HepG2 (cell line): ENCODE data around the gene FMNL2. TPM values are rescaled to one million over a fixed set of nuclear protein-coding genes. Genes with fewer than 3 reads are reported as not detected.
A peak's percentile ranks its signal among the peaks of the same experiment; 100 is the strongest.

ENCODE experiments used
- ATAC-seq: fragments of 200-7000 bp; cut with Tn5 transposase; 3 replicates; pipeline ENCODE4 v1.9.1; 2020; ENCODE audit warnings: mild to moderate bottlenecking, moderate library complexity
- BruUV-seq: library from RNA; stranded (reverse); fragments of 400-500 nt; replicated peaks from 2 replicates; lab custom pipeline; 2021; lab: Mats Ljungman, UMichigan
- CTCF ChIA-PET: fragments of 300-600 bp; formaldehyde crosslinking; extraction: SDS; loops from one replicate; lab custom pipeline; 2021; ENCODE audit warnings: low total read pairs, inconsistent platforms, low intra/inter-chr PET ratio; lab: Yijun Ruan, JAX
- POLR2A ChIA-PET: fragments of 350-600 bp; sonication (Branson Sonifier 250); formaldehyde crosslinking; loops from one replicate; lab custom pipeline; 2020; ENCODE audit warnings: antibody characterized with exemption, inconsistent platforms; lab: Yijun Ruan, JAX
- DNase-seq: peaks from one replicate; pipeline ENCODE4 v3.0.0-alpha.2; 2015; ENCODE audit warnings: low spot score
- FAIRE-seq: peaks from 3 replicates; lab custom pipeline; 2011; peaks lifted over from hg19 to GRCh38; lab: Jason Lieb, UNC
- H2AFZ ChIP-seq: one replicate; pipeline ENCODE4 v1.6.1; 2011; ENCODE audit warnings: low read length, inconsistent platforms
- H3K27ac ChIP-seq: fragments of 300-600 bp; 3 replicates; pipeline ENCODE4 v1.8.0; 2011; ENCODE audit warnings: mixed run types, mild to moderate bottlenecking, mixed read lengths, low read length, inconsistent platforms; ENCODE audit not compliant: insufficient read depth; ENCODE audit errors: extremely low read length
- H3K27me3 ChIP-seq, 2 experiments: fragments of 200-600 bp in 1 of 2; 2 replicates in 1 of 2; 3 replicates in 1 of 2; pipeline versions ENCODE4 v1.6.0 to v1.8.0; 2011; ENCODE audit warnings: low read length in 2 of 2, mild to moderate bottlenecking in 2 of 2, moderate library complexity in 2 of 2, inconsistent platforms in 1 of 2; ENCODE audit not compliant: insufficient read depth in 2 of 2, control insufficient read depth in 1 of 2
- H3K36me3 ChIP-seq, 2 experiments: fragments of 200-600 bp in 1 of 2; replicated peaks in 1 of 2; 2 replicates in 1 of 2; 3 replicates in 1 of 2; pipeline versions ENCODE4 v1.5.1 to v1.8.0; 2011; ENCODE audit warnings: low read length in 2 of 2, inconsistent platforms in 1 of 2; ENCODE audit not compliant: insufficient read depth in 2 of 2, control insufficient read depth in 1 of 2
- H3K4me1 ChIP-seq: 2 replicates; pipeline ENCODE4 v1.5.1; 2012; ENCODE audit warnings: low read length, inconsistent platforms; ENCODE audit not compliant: insufficient read depth
- H3K4me2 ChIP-seq: 2 replicates; pipeline ENCODE4 v1.6.0; 2011; ENCODE audit warnings: low read depth, low read length, inconsistent platforms
- H3K4me3 ChIP-seq, 3 experiments: fragments of 200-600 bp in 1 of 3; sonication (generic), shearing (Covaris generic) in 1 of 3; replicated peaks in 1 of 3; 2 replicates each; pipeline ENCODE4 v1.5.1; 2011 to 2016; ENCODE audit warnings: low read length in 3 of 3, inconsistent platforms in 2 of 3, low read depth in 2 of 3, mild to moderate bottlenecking in 2 of 3, control low read depth in 1 of 3, mixed read lengths in 1 of 3; ENCODE audit not compliant: insufficient read depth in 1 of 3
- H3K79me2 ChIP-seq: one replicate; pipeline ENCODE4 v1.6.1; 2011; ENCODE audit warnings: low read length, inconsistent platforms; ENCODE audit not compliant: insufficient read depth
- H3K9ac ChIP-seq: 2 replicates; pipeline ENCODE4 v1.6.0; 2011; ENCODE audit warnings: mild to moderate bottlenecking, low read depth, low read length, inconsistent platforms; ENCODE audit not compliant: insufficient read depth
- H3K9me3 ChIP-seq: 2 replicates; pipeline ENCODE4 v1.5.1; 2012; ENCODE audit warnings: mild to moderate bottlenecking, low read length
- H4K20me1 ChIP-seq: 2 replicates; pipeline ENCODE4 v1.6.0; 2011; ENCODE audit warnings: inconsistent platforms, mild to moderate bottlenecking, low read length, moderate library complexity; ENCODE audit not compliant: insufficient read depth
- BRCA1 ChIP-seq: sonication (generic); formaldehyde crosslinking; IDR thresholded peaks from 2 replicates; pipeline ENCODE4 v1.4.0; 2020; ENCODE audit warnings: missing genetic modification reagents
- CBFB ChIP-seq: sonication (generic); formaldehyde crosslinking; IDR thresholded peaks from 2 replicates; pipeline ENCODE4 v1.4.0; 2020; ENCODE audit warnings: missing genetic modification reagents
- HOXA9 ChIP-seq: sonication (generic); formaldehyde crosslinking; IDR thresholded peaks from 2 replicates; pipeline ENCODE4 v1.8.1; 2022; ENCODE audit warnings: missing genetic modification reagents, mild to moderate bottlenecking, moderate library complexity, borderline replicate concordance
- MAFF ChIP-seq: IDR thresholded peaks from 2 replicates; pipeline ENCODE4 v1.6.1; 2011; ENCODE audit warnings: low read depth, low read length, improper control_type of control experiment
- NR0B2 ChIP-seq: sonication (generic); formaldehyde crosslinking; IDR thresholded peaks from 2 replicates; pipeline ENCODE4 v1.4.0; 2020; ENCODE audit warnings: mild to moderate bottlenecking, missing genetic modification reagents
- PHF21A ChIP-seq: sonication (generic); formaldehyde crosslinking; IDR thresholded peaks from 2 replicates; pipeline ENCODE4 v1.5.0; 2020; ENCODE audit warnings: mild to moderate bottlenecking, missing genetic modification reagents
- RFX5 ChIP-seq: IDR thresholded peaks from 2 replicates; pipeline ENCODE4 v1.6.1; 2011; ENCODE audit warnings: low read depth, low read length, improper control_type of control experiment
- SNAPC4 ChIP-seq: sonication (generic); formaldehyde crosslinking; IDR thresholded peaks from 2 replicates; pipeline ENCODE4 v1.4.0; 2020; ENCODE audit warnings: mild to moderate bottlenecking, missing genetic modification reagents
- ZFP1 ChIP-seq: IDR thresholded peaks from 2 replicates; pipeline ENCODE4 v1.6.1; 2016
- ZGPAT ChIP-seq: IDR thresholded peaks from 2 replicates; pipeline ENCODE4 v1.6.1; 2016; ENCODE audit warnings: mild to moderate bottlenecking
- ZNF234 ChIP-seq: sonication (generic); formaldehyde crosslinking; conservative IDR thresholded peaks from 2 replicates; pipeline ENCODE4 v1.5.1; 2020; ENCODE audit warnings: mild to moderate bottlenecking, missing genetic modification reagents
- ZNF331 ChIP-seq: sonication (generic); formaldehyde crosslinking; IDR thresholded peaks from 2 replicates; pipeline ENCODE4 v1.4.0; 2020; ENCODE audit warnings: missing genetic modification reagents
- ZNF678 ChIP-seq: sonication (generic); formaldehyde crosslinking; IDR thresholded peaks from 2 replicates; pipeline ENCODE4 v1.4.0; 2020; ENCODE audit warnings: mild to moderate bottlenecking, missing genetic modification reagents
- ZNF770 ChIP-seq: sonication (generic); formaldehyde crosslinking; IDR thresholded peaks from 2 replicates; pipeline ENCODE4 v1.5.0; 2020; ENCODE audit warnings: mild to moderate bottlenecking, missing genetic modification reagents
- ZSCAN9 ChIP-seq: IDR thresholded peaks from 2 replicates; pipeline ENCODE4 v1.6.1; 2016; ENCODE audit warnings: borderline replicate concordance
- in situ Hi-C: cut with HindIII; loops from 2 replicates; pipeline ENCODE4 v1.10.0; 2017; ENCODE audit warnings: low pct_unique_long_range_greater_than_20kb; ENCODE audit not compliant: extremely low pct_ligation_motif_present
- intact Hi-C: fragments of 100-400 bp; cut with micrococcal nuclease; formaldehyde crosslinking; loops from one replicate; pipeline ENCODE4 v1.10.0; 2022; ENCODE audit not compliant: unreplicated experiment
- polyA plus RNA-seq, 8 experiments: library from polyadenylated mRNA; depleted of rRNA in 3 of 8; stranded (reverse) in 7 of 8; unstranded in 1 of 8; fragments of >200 nt; fragmentation: Illumina TruSeq in 4 of 8; extraction: Trizol in 4 of 8; gene quantifications; 2 replicates each; pipeline versions ENCODE4 v1.2.1 to v1.2.3, GENCODE V29; 2011 to 2016; ENCODE audit warnings: low read depth in 4 of 8, missing spikeins in 1 of 8, mixed read lengths in 1 of 8; ENCODE audit not compliant: insufficient read depth in 1 of 8
- total RNA-seq, 5 experiments: library from RNA; depleted of rRNA; stranded (reverse); fragments of >200 nt; fragmentation: Illumina TruSeq; extraction: Trizol; gene quantifications; 2 replicates each; pipeline ENCODE4 v1.2.3, GENCODE V29; 2016; ENCODE audit warnings: low read depth in 1 of 5

FMNL2 gene
- total and polyA plus RNA-seq, 2 of the 13 experiments (the other 11 are each of a cell fraction or from before 2014, with no cell fraction given), result 66.5 to 67.7 TPM

- no peak for TF ChIP-seq SNAPC4
- TF ChIP-seq ZNF331 (CRISPR knock-in tag), result peak; percentile 87; the same call in 1 of the 2 replicates
- no peak for TF ChIP-seq ZNF678 (CRISPR knock-in tag)
- peak; percentile 43; the same call in 1 of the 2 replicates for TF ChIP-seq BRCA1
- peak; percentile 81; the same call in 1 of the 2 replicates for TF ChIP-seq CBFB (CRISPR knock-in tag)
- TF ChIP-seq PHF21A (CRISPR knock-in tag), result peak; percentile 66; the same call in 1 of the 2 replicates
- TF ChIP-seq, all 625 proteins: peak for 335
Measured at GRCh38 chr2:152335016-152335725, at the start of gene FMNL2 (continued).

- H3K4me3 ChIP-seq, result no peak overlapping the region
- FAIRE-seq (no peak), ATAC-seq (no peak), DNase-seq (no peak)
- no TSS peak for BruUV-seq
- H3K9ac ChIP-seq, result no peak overlapping the region
- H3K4me1 ChIP-seq, result no peaks in the 10 kb centered on the region
- no peaks in the 10 kb centered on the region for H3K36me3 ChIP-seq
- no peaks in the 10 kb centered on the region for H3K79me2 ChIP-seq
- no peak overlapping the region for H3K27ac ChIP-seq
- H3K4me2 ChIP-seq, result no peak overlapping the region
- in situ Hi-C loops (no loop called here), intact Hi-C loops (no loop called here)
- H2AFZ ChIP-seq, result no peak overlapping the region
- no peaks in the 10 kb centered on the region for H3K9me3 ChIP-seq
- CTCF ChIA-PET, result no interaction called here
- POLR2A ChIA-PET, result no interaction called here
- peaks cover 0 to 10% of the 10 kb centered on the region in 2 experiments; a peak in 2 of 5 replicates for H3K27me3 ChIP-seq
- H4K20me1 ChIP-seq, result no peaks in the 10 kb centered on the region
- TF ChIP-seq ZFP1 (no peak), RFX5 (no peak), MAFF (no peak), ZGPAT (CRISPR knock-in tag) (no peak), ZNF234 (no peak), ZNF770 (no peak), ZSCAN9 (CRISPR knock-in tag) (no peak), NR0B2 (CRISPR knock-in tag) (no peak), HOXA9 (no peak)
Measured at GRCh38 chr2:152292991-152293390, 42.0 kb upstream of the FMNL2 start.
